Testis (tissue), 2 donors: Measurements from ENCODE around the gene ULBP2.
"Not testable (repeated sequence)": the region's sequence is repeated elsewhere in the genome, so short reads cannot be mapped to it uniquely, and the experiment has no call there.

ENCODE experiments used
- CTCF ChIP-seq, 3 experiments: fragments of 450-650 bp in 2 of 3; fragments of 200-600 bp in 1 of 3; sonication (generic) in 1 of 3; IDR thresholded peaks; one replicate each; pipeline ENCODE4 v1.5.1; 2016 to 2019; ENCODE audit warnings: antibody characterized with exemption in 3 of 3, mild to moderate bottlenecking in 2 of 3, moderate library complexity in 1 of 3
- POLR2A ChIP-seq: fragments of 450-650 bp; IDR thresholded peaks from one replicate; pipeline ENCODE4 v1.6.1; 2017; ENCODE audit warnings: antibody characterized with exemption, mild to moderate bottlenecking, moderate library complexity

- TF ChIP-seq CTCF (IDR thresholded peaks at IDR 0.05); POLR2A: not testable (repeated sequence)
These were observed 49.6 kb downstream of the ULBP2 start for GRCh38 chr6:149991472-149991795.
